ENCODE data around the gene GRIK2.
"Not testable (repeated sequence)": the region's sequence is repeated elsewhere in the genome, so short reads cannot be mapped to it uniquely, and the experiment has no call there.

GRIK2 gene

GRCh38 chr6:102051720-102052119 lies 658.2 kb downstream of the GRIK2 start:
- no peak for DNase-seq

- no peak for DNase-seq
Measured at GRCh38 chr6:102064142-102064541, 670.6 kb downstream of the GRIK2 start.

GRCh38 chr6:102066301-102066700 lies 672.8 kb downstream of the GRIK2 start:
- no peak for DNase-seq

- DNase-seq: no peak
Measured at GRCh38 chr6:102068349-102068929, 674.9 kb downstream of the GRIK2 start.

- no peak for DNase-seq
Measured at GRCh38 chr6:102075539-102075938, 682.0 kb downstream of the GRIK2 start.

- no peak for DNase-seq
Measured at GRCh38 chr6:102085257-102085656, 691.7 kb downstream of the GRIK2 start.

- not testable (repeated sequence) for DNase-seq
Measured at GRCh38 chr6:102088160-102088559, 694.7 kb downstream of the GRIK2 start.

- DNase-seq: peak; percentile 27
Measured at GRCh38 chr6:102114402-102114801, 720.9 kb downstream of the GRIK2 start.

GRCh38 chr6:102115911-102116310 lies 722.4 kb downstream of the GRIK2 start:
- DNase-seq: no peak

GRCh38 chr6:102118034-102118433 lies 724.5 kb downstream of the GRIK2 start:
- no peak for DNase-seq
